Astrocyte of the spinal cord (primary cell): ENCODE measurements around the gene MLH1.
"Not testable (repeated sequence)": the region's sequence is repeated elsewhere in the genome, so short reads cannot be mapped to it uniquely, and the experiment has no call there.

Experiments
- DNase-seq: peaks from one replicate; pipeline ENCODE4 v3.0.0; 2011; ENCODE audit warnings: low read depth, low spot score
- H3K4me3 ChIP-seq: 2 replicates; pipeline ENCODE4 v1.5.1; 2011; ENCODE audit warnings: low read depth, mild to moderate bottlenecking, low read length, moderate library complexity
- in situ Hi-C: cut with HindIII; loops from 2 replicates; pipeline ENCODE4 v1.10.0; 2017; ENCODE audit warnings: low sequenced_read_pairs
- TF ChIP-seq, protein P1 (sequence below): IDR thresholded peaks from 2 replicates; pipeline ENCODE4 v1.5.1; 2012; ENCODE audit warnings: low read depth, mild to moderate bottlenecking, low read length, inconsistent platforms

Gene MLH1

DNA sequence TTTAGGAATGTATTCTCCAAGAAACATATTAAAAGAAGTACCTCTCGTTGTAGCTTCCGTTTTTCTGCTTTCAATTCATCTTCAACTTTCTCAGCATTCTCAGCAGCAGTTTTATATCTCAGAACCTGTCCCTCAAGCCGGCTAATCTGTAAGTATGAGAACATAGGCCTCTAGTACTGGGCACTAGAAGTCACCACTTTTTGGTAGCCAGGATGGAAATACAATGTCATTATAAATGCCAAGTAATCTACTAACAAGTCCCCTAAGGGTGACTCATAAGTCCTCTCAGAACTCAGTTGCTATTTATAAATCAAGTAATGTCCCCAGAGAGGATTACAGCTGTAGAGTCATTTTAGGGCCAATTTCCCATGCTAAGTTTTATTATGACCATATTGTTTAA, 61.1 kb downstream of the MLH1 start:
- in situ Hi-C loops = no loop called here
- TF ChIP-seq, protein P1, sequence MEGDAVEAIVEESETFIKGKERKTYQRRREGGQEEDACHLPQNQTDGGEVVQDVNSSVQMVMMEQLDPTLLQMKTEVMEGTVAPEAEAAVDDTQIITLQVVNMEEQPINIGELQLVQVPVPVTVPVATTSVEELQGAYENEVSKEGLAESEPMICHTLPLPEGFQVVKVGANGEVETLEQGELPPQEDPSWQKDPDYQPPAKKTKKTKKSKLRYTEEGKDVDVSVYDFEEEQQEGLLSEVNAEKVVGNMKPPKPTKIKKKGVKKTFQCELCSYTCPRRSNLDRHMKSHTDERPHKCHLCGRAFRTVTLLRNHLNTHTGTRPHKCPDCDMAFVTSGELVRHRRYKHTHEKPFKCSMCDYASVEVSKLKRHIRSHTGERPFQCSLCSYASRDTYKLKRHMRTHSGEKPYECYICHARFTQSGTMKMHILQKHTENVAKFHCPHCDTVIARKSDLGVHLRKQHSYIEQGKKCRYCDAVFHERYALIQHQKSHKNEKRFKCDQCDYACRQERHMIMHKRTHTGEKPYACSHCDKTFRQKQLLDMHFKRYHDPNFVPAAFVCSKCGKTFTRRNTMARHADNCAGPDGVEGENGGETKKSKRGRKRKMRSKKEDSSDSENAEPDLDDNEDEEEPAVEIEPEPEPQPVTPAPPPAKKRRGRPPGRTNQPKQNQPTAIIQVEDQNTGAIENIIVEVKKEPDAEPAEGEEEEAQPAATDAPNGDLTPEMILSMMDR = no peak

DNA sequence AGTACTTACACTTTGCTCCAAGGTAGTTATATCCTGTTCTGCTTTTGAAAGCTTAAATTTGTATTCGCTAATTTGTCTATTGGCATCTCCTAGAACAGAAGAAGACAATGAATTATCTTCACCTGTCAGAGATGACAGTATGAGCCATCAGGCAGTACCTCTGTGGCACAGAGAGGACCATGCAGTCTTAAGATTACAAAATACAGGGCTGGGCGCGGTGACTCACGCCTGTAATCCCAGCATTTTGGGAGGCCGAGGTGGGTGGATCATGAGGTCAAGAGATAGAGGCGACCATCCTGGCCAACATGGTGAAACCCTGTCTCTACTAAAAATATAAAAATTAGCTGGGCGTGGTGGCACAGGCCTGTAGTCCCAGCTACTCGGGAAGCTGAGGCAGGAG, 61.8 kb downstream of the MLH1 start:
- in situ Hi-C loops, DNase-seq, H3K4me3 ChIP-seq: not testable (repeated sequence)

More for the DNA sequence above, 61.1 kb downstream of the MLH1 start:
- no peak overlapping the region for H3K4me3 ChIP-seq
- peak; percentile 55 for DNase-seq

DNA sequence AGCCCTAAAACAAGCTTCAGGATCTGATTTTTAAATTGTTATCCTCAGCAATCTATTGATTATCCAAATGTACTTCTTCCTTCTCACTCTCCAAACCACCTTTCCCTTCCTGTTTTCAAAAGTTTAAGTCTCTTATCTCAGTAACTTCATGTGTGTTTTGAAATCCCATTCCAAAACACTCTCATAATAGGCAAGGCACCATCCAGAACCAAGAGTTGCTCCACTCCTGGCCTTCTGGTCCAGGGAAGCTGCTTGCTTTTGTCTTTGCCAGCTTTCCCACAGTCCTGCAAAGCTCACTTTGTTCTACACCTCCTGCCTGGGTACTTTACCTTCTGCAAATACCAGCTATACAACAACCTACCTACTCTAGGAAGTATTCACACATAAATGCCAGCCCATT, 63.5 kb downstream of the MLH1 start:
- no peak overlapping the region for H3K4me3 ChIP-seq
- TF ChIP-seq, protein P1 = no peak
- DNase-seq = no peak
- in situ Hi-C loops = no loop called here

DNA sequence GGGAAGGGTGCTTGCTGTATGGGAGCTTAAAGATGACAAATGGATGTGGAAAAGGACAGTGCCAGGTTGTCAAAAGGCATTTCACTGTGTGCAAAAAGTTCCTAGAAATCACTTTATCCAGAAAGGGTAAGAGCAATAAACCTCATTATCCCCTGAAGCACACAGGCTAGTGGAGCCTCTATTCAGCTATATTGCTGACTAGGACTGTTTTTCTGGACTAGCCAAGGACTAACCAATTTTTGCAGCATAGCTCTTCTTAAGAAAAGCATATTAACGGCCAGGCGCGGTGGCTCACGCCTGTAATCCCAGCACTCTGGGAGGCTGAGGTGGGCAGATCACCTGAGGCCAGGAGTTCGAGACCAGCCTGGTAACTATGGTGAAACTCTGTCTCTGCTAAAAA, 64.8 kb downstream of the MLH1 start:
- in situ Hi-C loops = no loop called here
- DNase-seq = no peak
- TF ChIP-seq, protein P1 = no peak
- H3K4me3 ChIP-seq = no peak overlapping the region

DNA sequence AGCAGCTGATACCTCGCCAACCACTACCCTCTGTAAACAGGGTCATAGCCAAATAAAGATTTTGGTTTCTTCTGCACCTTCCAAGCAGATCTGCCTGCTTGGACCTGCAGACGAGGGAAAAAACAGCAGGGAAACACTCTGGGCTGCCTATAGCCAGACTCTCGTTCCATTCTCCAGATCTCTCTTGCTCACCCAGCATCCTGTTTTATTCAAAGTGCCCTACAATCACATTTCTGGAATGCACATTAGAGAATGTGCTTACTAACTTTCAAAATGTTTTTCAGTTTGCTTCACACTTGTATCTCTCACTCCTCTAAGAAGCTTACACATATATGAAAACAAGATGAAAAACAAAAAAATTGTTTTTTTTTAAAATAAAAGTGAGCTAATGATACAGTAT, 71.4 kb downstream of the MLH1 start:
- TF ChIP-seq, protein P1 = no peak
- no peak for DNase-seq
- H3K4me3 ChIP-seq = no peak overlapping the region
- in situ Hi-C loops = no loop called here

DNA sequence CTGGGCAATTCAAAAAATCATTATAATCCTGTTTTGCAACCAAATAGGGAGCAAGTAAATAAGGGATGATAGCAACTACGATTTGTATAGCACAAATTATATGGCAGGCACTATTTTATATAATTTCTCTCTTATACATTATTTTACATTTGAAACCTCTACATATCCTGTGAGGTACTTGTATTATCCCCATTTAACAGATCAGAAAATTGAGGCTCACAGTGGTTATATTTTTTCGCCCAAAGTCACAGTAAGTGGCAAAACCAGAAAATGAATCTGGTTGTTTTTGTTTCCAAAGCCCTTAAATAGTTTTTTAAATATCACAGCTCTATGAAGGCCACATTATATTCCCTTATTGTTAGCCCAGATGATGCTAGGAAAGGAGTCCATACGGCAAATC, 74.3 kb downstream of the MLH1 start:
- TF ChIP-seq, protein P1 = no peak
- DNase-seq = no peak
- in situ Hi-C loops = no loop called here
- H3K4me3 ChIP-seq = no peak overlapping the region

DNA sequence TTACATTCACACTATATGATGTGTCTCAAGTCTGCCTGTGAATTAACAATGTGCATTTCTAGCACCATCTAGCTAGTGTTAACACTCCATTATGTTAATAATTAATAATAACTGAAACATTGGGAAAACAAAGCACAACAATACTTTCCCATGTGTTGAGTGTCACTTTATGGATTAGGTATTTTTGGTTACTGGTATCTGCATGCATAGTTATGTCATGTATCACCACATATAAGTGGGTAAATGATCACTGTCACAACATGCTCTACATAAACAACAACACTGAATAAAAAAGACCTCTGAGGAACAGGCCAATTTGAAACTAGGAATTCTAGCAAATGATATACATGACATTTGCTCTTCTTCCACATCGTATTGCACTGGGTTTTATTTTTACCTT, 74.7 kb downstream of the MLH1 start:
- no peak overlapping the region for H3K4me3 ChIP-seq
- in situ Hi-C loops = no loop called here
- TF ChIP-seq, protein P1 = no peak
- no peak for DNase-seq
